A549 treated with ZK216348 at 1 μM for 4 hours (cell line): ENCODE results near the gene POLA1. TPM values are rescaled to one million over a fixed set of nuclear protein-coding genes. Genes with fewer than 3 reads are reported as not detected.

ENCODE experiments used
- total RNA-seq: library from RNA; stranded (reverse); fragments of 200-300 nt; extraction: Qiagen RNA extraction; gene quantifications from 5 replicates; pipeline ENCODE4 v1.2.3, GENCODE V29; 2022; ENCODE audit warnings: low read depth

POLA1 gene, protein sequence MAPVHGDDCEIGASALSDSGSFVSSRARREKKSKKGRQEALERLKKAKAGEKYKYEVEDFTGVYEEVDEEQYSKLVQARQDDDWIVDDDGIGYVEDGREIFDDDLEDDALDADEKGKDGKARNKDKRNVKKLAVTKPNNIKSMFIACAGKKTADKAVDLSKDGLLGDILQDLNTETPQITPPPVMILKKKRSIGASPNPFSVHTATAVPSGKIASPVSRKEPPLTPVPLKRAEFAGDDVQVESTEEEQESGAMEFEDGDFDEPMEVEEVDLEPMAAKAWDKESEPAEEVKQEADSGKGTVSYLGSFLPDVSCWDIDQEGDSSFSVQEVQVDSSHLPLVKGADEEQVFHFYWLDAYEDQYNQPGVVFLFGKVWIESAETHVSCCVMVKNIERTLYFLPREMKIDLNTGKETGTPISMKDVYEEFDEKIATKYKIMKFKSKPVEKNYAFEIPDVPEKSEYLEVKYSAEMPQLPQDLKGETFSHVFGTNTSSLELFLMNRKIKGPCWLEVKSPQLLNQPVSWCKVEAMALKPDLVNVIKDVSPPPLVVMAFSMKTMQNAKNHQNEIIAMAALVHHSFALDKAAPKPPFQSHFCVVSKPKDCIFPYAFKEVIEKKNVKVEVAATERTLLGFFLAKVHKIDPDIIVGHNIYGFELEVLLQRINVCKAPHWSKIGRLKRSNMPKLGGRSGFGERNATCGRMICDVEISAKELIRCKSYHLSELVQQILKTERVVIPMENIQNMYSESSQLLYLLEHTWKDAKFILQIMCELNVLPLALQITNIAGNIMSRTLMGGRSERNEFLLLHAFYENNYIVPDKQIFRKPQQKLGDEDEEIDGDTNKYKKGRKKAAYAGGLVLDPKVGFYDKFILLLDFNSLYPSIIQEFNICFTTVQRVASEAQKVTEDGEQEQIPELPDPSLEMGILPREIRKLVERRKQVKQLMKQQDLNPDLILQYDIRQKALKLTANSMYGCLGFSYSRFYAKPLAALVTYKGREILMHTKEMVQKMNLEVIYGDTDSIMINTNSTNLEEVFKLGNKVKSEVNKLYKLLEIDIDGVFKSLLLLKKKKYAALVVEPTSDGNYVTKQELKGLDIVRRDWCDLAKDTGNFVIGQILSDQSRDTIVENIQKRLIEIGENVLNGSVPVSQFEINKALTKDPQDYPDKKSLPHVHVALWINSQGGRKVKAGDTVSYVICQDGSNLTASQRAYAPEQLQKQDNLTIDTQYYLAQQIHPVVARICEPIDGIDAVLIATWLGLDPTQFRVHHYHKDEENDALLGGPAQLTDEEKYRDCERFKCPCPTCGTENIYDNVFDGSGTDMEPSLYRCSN (N-terminal part only)
- total RNA-seq: 10.9 to 13.9 TPM (median 11.9 TPM) in 5 replicates

DNA sequence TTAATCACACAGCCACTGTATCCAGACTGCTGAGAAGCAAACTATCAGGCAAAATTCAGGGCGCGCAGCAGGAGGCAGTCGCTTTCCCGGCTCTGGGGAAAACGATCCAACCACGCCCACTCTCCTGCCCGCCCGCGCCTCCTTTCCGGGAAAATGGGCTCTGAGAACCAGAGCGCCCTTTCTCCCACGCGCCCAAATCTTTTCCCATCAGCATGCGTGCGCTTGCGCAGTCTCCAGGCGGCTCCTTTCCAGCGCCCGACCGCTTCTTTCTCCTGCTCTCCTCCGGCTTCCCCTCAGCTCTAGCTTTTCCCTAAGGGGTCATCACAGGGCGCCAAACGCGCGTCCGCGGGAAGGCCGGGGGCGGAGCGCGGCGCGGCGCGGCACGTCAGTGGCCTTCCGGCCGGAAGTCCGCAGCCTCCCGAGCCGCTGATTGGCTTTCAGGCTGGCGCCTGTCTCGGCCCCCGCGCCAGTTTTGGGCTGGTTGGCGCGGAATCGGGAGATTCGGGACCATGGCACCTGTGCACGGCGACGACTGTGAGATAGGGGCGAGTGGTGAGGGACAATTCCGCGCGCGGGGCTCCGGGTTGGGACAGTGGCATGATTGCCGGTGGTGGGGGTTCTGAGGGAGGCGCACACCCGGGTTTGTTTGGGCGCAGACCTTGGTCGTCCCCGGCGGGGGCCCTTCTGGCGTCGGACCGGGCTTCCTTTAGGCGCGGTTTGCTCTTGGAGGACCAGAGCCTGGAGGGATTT, at the start of gene POLA1:
POLA1 (plus strand) TSS at position 466 of the 750 bp plus-strand sequence; CDS start at position 510, 44 bp downstream.

DNA sequence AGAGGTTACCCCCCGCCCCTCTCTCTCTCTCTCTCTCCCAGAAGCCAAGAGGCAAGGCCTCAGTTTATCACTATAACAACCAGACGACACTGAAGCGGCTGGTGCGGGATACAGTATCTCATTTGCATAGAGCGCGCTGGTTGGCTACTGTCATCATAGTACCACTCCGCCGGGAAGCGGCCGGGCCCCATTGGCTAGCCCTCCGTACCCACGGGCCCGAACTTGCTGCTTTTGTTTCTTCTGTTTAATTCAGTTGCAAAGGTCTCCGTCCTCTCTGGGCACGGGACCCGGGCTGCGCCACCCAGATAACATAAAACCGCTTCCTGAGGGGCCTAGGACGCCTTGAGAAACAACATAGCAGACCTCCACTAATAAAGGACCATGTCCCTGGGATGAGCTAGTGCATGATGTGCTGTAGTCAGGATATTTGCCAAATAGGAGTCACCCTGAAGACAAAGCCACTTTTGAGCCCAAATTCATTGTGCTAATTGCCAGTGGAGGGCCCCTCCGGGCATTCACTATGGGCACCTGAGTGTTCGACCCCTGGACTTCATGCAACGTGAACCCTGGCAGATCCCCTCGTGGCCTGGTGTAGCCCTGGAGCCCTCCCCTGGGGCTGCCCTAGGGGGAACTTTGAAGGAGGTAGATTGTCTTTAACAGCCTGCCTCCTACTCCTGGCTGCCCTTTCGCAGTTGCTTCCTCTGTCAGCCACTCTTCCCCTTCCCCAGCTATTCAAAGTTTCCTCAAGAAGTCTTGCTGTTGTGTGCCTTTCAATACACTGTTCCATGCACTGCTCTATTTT, 46.3 kb upstream of the POLA1 start, which contains the start of gene PCYT1B:
PCYT1B (minus strand) TSS at position 91 of the 802 bp plus-strand sequence. CDS start 242 bp downstream, outside the sequence.

DNA sequence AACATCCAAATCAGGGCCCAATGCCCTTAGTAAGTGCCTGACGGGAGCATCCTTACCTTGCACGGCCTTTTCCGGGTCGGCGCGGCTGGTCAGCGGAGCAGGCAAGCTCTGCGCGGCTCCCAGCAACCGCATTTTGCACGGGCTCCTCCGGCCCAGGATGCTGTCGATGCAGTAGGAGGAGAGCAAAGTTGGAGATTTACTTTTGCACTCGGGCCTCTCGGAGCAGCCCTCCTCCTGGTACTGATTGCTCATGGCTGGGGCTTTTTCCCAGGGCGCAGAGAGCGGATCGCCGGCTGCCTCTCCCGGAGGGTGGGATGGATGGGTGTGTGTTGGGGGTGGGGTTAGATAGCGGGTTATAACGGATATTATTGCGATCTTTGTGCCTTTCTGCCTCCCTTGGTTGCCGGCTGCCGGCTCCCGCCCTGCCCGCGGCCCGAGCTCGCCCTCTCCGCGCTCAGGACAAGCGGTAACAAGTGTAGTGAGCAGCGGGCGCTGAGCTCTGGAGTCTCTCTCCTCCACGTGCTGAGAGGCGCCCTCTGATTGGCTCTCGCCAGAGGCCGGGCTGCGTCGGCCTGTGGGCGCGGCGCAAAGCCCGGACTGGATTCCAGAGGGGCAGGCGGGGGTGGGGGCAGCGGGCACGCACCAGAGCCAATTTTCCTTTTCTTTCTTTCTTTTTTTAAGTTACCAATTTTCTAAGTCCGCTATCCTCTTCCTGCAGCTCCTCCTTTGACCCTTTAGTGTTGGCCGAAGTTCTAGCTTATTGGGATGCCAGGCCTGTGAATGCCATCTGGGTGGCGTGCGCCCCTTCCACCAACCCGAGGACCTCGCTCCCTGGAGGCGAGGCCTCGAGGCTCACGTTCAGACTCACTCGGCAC, 322.0 kb downstream of the POLA1 start, which contains the start of gene ARX:
ARX (minus strand) TSS at position 480 of the 875 bp plus-strand sequence; CDS start at position 252, 228 bp downstream.

Other genes starting within 250 kb of the POLA1 start
- 4.5 to 6.1 TPM (median 5.4 TPM) in 5 replicates for gene PDK3, start 228.6 kb upstream of the POLA1 start, total RNA-seq
- not detected in 5 replicates for gene PCYT1B, start 46.6 kb upstream of the POLA1 start, total RNA-seq